Heart left ventricle (tissue), 16 donors: Measurements from ENCODE around the gene GNAS. TPM values are rescaled to one million over a fixed set of nuclear protein-coding genes. Genes with fewer than 3 reads are reported as not detected.
A peak's percentile ranks its signal among the peaks of the same experiment; 100 is the strongest.

Experiments used
- ATAC-seq, 4 donors: fragments of 200-7000 bp; cut with Tn5 transposase; one replicate each; pipeline ENCODE4 v1.9.1; 2020 to 2022; ENCODE audit warnings: moderate library complexity in 4 of 4, mild to moderate bottlenecking in 3 of 4, moderate number of reproducible peaks in 1 of 4
- DNase-seq, 5 donors: peaks; one replicate each; pipeline ENCODE4 v3.0.0-alpha.2; 2020
- H3K27ac ChIP-seq, 12 donors: fragments of 200-600 bp; sonication (generic) in 4 of 12; one replicate each; pipeline versions ENCODE4 v1.5.0 to v1.8.0; 2016 to 2022; ENCODE audit warnings: mild to moderate bottlenecking in 2 of 12
- H3K27me3 ChIP-seq, 9 donors: fragments of 200-600 bp; sonication (generic) in 2 of 9; one replicate each; pipeline versions ENCODE4 v1.5.1 to v1.8.0; 2016 to 2022; ENCODE audit warnings: mild to moderate bottlenecking in 3 of 9
- H3K36me3 ChIP-seq, 9 donors: fragments of 200-600 bp; sonication (generic) in 2 of 9; one replicate each; pipeline versions ENCODE4 v1.5.0 to v1.8.0; 2018 to 2022; ENCODE audit warnings: mild to moderate bottlenecking in 2 of 9
- H3K4me1 ChIP-seq, 12 donors: fragments of 200-600 bp; sonication (generic) in 4 of 12; one replicate each; pipeline versions ENCODE4 v1.5.0 to v1.8.0; 2016 to 2022; ENCODE audit warnings: mild to moderate bottlenecking in 3 of 12
- H3K4me3 ChIP-seq, 12 donors: fragments of 200-600 bp; sonication (generic) in 4 of 12; one replicate each; pipeline versions ENCODE4 v1.5.0 to v1.8.0; 2017 to 2022; ENCODE audit warnings: mild to moderate bottlenecking in 9 of 12, moderate library complexity in 4 of 12
- H3K9me3 ChIP-seq, 12 donors: fragments of 200-600 bp; sonication (generic) in 4 of 12; one replicate each; pipeline versions ENCODE4 v1.5.0 to v1.8.0; 2016 to 2022; ENCODE audit warnings: mild to moderate bottlenecking in 1 of 12
- POLR2A ChIP-seq, 2 donors: fragments of 450-650 bp; IDR thresholded peaks; one replicate each; pipeline ENCODE4 v1.6.1; 2017; ENCODE audit warnings: antibody characterized with exemption in 2 of 2, mild to moderate bottlenecking in 2 of 2, moderate library complexity in 2 of 2
- WGBS, 4 donors: extraction: QIAGEN DNeasy Blood & Tissue Kit in 2 of 4; methylation state at CpG; one replicate each; pipeline versions ENCODE4 v1.1.5 to v1.1.7; 2013 to 2018; 5-methylcytosine and 5-hydroxymethylcytosine counted together
- intact Hi-C, 10 donors: fragments of 100-400 bp; cut with DNase I; formaldehyde crosslinking; loops; one replicate each; pipeline versions ENCODE4 v1.11.1 to v1.14.2; 2022
- polyA plus RNA-seq, 2 donors: library from polyadenylated mRNA; stranded (reverse); fragments of 200-250 nt; gene quantifications; one replicate each; pipeline ENCODE4 v1.2.3, GENCODE V29; 2013
- total RNA-seq, 9 donors: library from RNA; depleted of rRNA in 2 of 9; stranded (reverse); fragments of >200 nt in 2 of 9; fragmentation: NEBNext Ultra II Directional in 3 of 9; extraction: Animal tissue kit (Norgen Biotek cat#: 25700) in 3 of 9; gene quantifications; one replicate each; pipeline versions ENCODE4 v1.1.0 to v1.2.4, GENCODE V29; 2016 to 2023
- TF ChIP-seq, protein P1 (sequence below), 12 donors: fragments of 200-600 bp; sonication (generic) in 4 of 12; IDR thresholded peaks; one replicate each; pipeline versions ENCODE4 v1.5.0 to v1.8.0; 2018 to 2022; ENCODE audit warnings: antibody characterized with exemption in 12 of 12, mild to moderate bottlenecking in 5 of 12
- donor health status: ischemic (EF 13 %, LVEDD 7.1; RV severe dilation, severe dysfunction).
- donor health status: healthy with polysubstance abuse.
- donor health status: DM: no; HTN: yes; CAD: no.
- donor health status: DM: no; HTN: no; CAD: no.
- donor health status: ischemic (EF 25% LVEDD 6.9; RV normal size, moderate dysfunction).
- donor health status: ischemic (EF 25% LVEDD 5.7; RV mildly dilated, moderate dysfunction).
- donor health status: healthy.
- donor health status: DM: yes; HTN: yes; CAD: no.
- donor health status: ischemic (EF 35%, LVEDD 5.7; RV mildly dilated, moderate dysfunction).
- donor health status: nonischemic (EF 11% LVEDD 7.7; RV severe dilation, severe dysfunction).
- donor health status: DM: yes; HTN: yes; CAD: no.
- donor health status: PGD.
- donor health status: ischemic (EF 29% LVEDD 5.4; RV normal size, mild dysfunction).
- donor health status: nonischemic (EF 23%, LVEDD 6.1; RV moderate dilation, normal function).

The GNAS gene
- total and polyA plus RNA-seq, 11 donors: 1,246 to 2,999 (median 1,604) TPM

DNA sequence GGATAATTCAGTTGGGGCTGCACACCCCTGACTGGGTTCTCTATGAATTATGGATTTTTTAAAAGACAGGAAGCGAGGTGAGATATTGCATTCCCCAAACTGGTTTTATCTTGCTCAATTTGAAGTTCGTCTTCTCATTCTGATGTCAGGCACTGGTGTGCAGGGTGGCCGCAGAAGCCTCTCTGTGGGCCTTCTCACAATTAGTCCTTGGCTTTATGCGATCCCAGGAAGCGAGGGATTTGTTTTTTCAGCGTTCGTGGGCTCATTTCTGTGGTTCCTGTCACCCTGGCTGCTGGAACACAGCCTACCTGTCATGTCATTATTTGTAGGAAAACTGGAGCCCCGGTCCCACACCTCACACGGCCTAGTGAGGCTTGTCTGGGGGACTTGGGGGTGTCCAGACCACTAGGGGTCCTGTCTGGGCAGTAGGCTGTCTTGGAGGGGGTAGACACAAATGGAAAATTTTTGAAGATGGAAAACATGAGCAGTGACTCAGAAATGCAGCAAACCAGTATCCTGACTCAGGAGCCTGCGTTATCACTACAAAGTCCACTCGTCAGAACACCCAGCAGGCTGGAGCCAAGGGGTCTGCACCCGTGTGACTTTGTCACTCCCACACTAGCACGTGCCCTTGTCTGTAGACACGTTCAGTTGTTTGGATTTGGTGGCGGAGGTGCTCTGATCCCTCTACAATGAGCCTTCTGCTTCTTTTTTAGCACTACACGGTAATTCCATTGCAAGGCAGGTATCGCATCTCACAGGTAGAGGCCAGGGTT, 44.1 kb upstream of the GNAS start:
- no peak for TF ChIP-seq POLR2A (IDR thresholded peaks at IDR 0.05)
- TF ChIP-seq, protein P1, sequence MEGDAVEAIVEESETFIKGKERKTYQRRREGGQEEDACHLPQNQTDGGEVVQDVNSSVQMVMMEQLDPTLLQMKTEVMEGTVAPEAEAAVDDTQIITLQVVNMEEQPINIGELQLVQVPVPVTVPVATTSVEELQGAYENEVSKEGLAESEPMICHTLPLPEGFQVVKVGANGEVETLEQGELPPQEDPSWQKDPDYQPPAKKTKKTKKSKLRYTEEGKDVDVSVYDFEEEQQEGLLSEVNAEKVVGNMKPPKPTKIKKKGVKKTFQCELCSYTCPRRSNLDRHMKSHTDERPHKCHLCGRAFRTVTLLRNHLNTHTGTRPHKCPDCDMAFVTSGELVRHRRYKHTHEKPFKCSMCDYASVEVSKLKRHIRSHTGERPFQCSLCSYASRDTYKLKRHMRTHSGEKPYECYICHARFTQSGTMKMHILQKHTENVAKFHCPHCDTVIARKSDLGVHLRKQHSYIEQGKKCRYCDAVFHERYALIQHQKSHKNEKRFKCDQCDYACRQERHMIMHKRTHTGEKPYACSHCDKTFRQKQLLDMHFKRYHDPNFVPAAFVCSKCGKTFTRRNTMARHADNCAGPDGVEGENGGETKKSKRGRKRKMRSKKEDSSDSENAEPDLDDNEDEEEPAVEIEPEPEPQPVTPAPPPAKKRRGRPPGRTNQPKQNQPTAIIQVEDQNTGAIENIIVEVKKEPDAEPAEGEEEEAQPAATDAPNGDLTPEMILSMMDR (IDR thresholded peaks at IDR 0.05): no peak
- no peaks in the 10 kb centered on the region for H3K9me3 ChIP-seq
- no peaks in the 10 kb centered on the region for H3K36me3 ChIP-seq
- intact Hi-C loops: no loop called here
- no peaks in the 10 kb centered on the region for H3K4me1 ChIP-seq
- H3K27me3 ChIP-seq: peaks cover 0 to 51% (median 12%) of the 10 kb centered on the region in 9 donors
- no peak overlapping the region for H3K4me3 ChIP-seq
- peak in 1 of 5 donors; percentile 3 for DNase-seq
- no peak for ATAC-seq
- WGBS, 4 donors: 58 to 71% (median 61%) methylated on average over 17 of the region's 17 CpGs
- H3K27ac ChIP-seq: no peak overlapping the region

DNA sequence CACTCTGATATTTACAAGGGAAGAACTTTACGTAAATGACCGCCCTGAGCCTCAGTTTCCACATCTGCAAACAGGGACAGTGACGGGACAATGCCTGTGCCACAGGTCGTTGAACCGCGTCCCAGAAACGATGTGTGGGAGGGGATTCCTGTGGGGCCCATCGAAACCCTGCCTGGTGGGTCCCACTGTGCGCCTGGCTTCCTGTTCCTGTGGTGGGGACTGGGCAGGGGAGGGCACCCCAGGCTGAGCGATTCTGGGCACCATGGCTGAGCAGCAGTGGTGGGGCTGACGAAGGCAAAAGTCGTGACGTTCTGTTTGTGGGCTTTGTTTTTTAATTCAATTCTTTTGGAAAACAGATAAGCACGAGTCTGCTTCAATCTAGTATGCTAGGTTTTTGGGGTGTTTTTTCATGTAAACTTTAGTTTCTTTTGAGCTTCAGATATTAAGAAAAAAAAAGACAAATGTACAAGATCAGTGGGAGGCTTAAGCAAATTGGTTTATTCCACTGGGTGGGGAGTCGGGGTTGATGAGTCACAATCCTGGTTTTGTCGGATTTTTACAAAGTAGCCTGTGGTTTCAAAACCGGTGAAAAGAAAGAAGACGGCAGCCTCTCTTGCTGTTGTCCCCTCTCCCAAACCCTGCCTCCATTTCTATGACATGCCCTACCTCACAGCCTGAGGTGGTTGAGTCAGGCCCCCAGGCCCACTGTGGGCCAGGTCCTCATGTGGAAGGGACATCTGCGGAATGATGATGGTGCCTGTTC, 42.2 kb upstream of the GNAS start:
- DNase-seq (peak in 1 of 5 donors; percentile 14), ATAC-seq (no peak)
- Histone ChIP-seq H3K27me3 (peaks cover 0 to 33% (median 6%) of the 10 kb centered on the region in 9 donors), H3K36me3 (no peaks in the 10 kb centered on the region), H3K27ac (no peak overlapping the region), H3K4me3 (no peak overlapping the region), H3K4me1 (no peaks in the 10 kb centered on the region), H3K9me3 (no peaks in the 10 kb centered on the region)
- WGBS, 4 donors: 83 to 88% (median 86%) methylated on average over 19 of the region's 19 CpGs
- intact Hi-C loops: no loop called here
- no peak for TF ChIP-seq POLR2A (IDR thresholded peaks at IDR 0.05)
- TF ChIP-seq, protein P1 (IDR thresholded peaks at IDR 0.05): no peak

DNA sequence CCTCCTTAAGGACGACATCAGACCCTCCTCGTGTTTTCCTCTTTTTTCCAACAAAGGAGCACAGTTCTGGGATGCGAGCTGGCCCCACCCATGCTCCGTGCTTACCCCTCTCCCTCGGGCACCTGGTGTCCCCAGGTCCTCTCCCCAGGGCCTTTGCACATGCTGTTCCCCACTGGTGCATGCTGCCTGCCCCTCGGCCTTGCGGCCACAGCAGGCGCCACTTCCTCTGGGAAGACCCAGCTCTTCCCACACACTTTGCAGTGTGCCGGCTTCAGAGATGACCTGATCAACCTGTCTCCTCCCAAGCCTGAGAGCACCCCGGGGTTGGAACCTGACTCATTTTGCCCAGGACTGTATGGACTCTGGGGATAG, 41.7 kb upstream of the GNAS start:
- DNase-seq (peak in 1 of 5 donors; percentile 35), ATAC-seq (no peak)
- intact Hi-C loops: no loop called here
- 81 to 88% (median 82%) methylated on average over 10 of the region's 10 CpGs for WGBS, 4 donors
- TF ChIP-seq, protein P1 (IDR thresholded peaks at IDR 0.05): no peak
- TF ChIP-seq POLR2A (IDR thresholded peaks at IDR 0.05): no peak
- H3K27ac ChIP-seq: no peak overlapping the region
- H3K36me3 ChIP-seq: no peaks in the 10 kb centered on the region
- no peak overlapping the region for H3K4me3 ChIP-seq
- no peaks in the 10 kb centered on the region for H3K4me1 ChIP-seq
- no peaks in the 10 kb centered on the region for H3K9me3 ChIP-seq
- peaks cover 0 to 31% (median 6%) of the 10 kb centered on the region in 9 donors for H3K27me3 ChIP-seq

DNA sequence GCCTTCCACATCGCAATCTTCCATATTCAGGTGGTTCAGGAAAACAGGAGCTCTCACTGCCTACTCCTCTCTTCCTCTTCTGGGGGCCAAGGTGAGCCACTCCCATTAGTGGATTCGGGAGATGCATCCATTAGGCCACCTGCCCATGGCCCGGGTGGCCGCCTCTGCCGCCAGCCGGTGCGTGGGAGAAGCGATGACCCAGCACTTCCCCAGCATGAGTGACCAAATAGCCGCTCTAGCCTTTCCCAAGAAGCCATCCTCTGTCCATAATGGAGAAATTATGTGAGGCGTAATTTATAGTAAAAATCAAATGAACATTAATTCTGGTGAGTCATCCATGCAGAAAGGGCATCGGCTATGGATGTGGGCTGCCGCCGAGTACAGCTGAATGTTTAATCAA, 41.2 kb upstream of the GNAS start:
- TF ChIP-seq, protein P1 (IDR thresholded peaks at IDR 0.05): no peak
- no peak for TF ChIP-seq POLR2A (IDR thresholded peaks at IDR 0.05)
- H3K27me3 ChIP-seq: peaks cover 0 to 31% (median 6%) of the 10 kb centered on the region in 9 donors
- H3K9me3 ChIP-seq: no peaks in the 10 kb centered on the region
- no peak overlapping the region for H3K4me3 ChIP-seq
- intact Hi-C loops: no loop called here
- H3K36me3 ChIP-seq: no peaks in the 10 kb centered on the region
- no peaks in the 10 kb centered on the region for H3K4me1 ChIP-seq
- DNase-seq (peak in 1 of 5 donors; percentile 10), ATAC-seq (no peak)
- 92 to 95% (median 93%) methylated on average over 13 of the region's 13 CpGs for WGBS, 4 donors
- H3K27ac ChIP-seq: no peak overlapping the region
